HG02981 (cell line): ENCODE measurements around the gene PRSS36.
"Not testable (repeated sequence)": the region's sequence is repeated elsewhere in the genome, so short reads cannot be mapped to it uniquely, and the experiment has no call there.

ENCODE experiments used
- ATAC-seq: cut with Tn5 transposase; IDR thresholded peaks from one replicate; pipeline ENCODE4 v1.9.1; 2021; ENCODE audit warnings: mild to moderate bottlenecking, moderate library complexity; ENCODE audit not compliant: unreplicated experiment

Gene PRSS36

GRCh38 chr16:31149894-31150890, at the start of gene PRSS36:
Gene PRSS36, minus strand, starts transcription at chr16:31150066. Its CDS starts 31 bp downstream, at chr16:31150035.
- ATAC-seq, result no peak

GRCh38 chr16:31199430-31200041, 49.7 kb upstream of the PRSS36 start:
- no peak for ATAC-seq

GRCh38 chr16:31198207-31198882, 48.5 kb upstream of the PRSS36 start:
- ATAC-seq, result no peak

GRCh38 chr16:31196324-31197088, 46.6 kb upstream of the PRSS36 start:
- ATAC-seq, result no peak

GRCh38 chr16:31195861-31196260, 46.0 kb upstream of the PRSS36 start:
- not testable (repeated sequence) for ATAC-seq

GRCh38 chr16:31194898-31195297, 45.0 kb upstream of the PRSS36 start:
- no peak for ATAC-seq

- no peak for ATAC-seq
Measured at GRCh38 chr16:31193874-31194273, 44.0 kb upstream of the PRSS36 start.

- no peak for ATAC-seq
Measured at GRCh38 chr16:31192856-31193642, 43.2 kb upstream of the PRSS36 start.

GRCh38 chr16:31191697-31192428, 42.0 kb upstream of the PRSS36 start:
- ATAC-seq, result no peak

- ATAC-seq, result no peak
Measured at GRCh38 chr16:31190818-31191444, 41.1 kb upstream of the PRSS36 start.

- ATAC-seq, result no peak
Measured at GRCh38 chr16:31190061-31190460, 40.2 kb upstream of the PRSS36 start.

- no peak for ATAC-seq
Measured at GRCh38 chr16:31189412-31189778, 39.5 kb upstream of the PRSS36 start.

GRCh38 chr16:31188450-31189411, 38.9 kb upstream of the PRSS36 start:
- ATAC-seq, result no peak

GRCh38 chr16:31187808-31188189, 37.9 kb upstream of the PRSS36 start:
- ATAC-seq, result no peak

GRCh38 chr16:31186930-31187807, 37.3 kb upstream of the PRSS36 start:
- no peak for ATAC-seq

GRCh38 chr16:31186176-31186575, 36.3 kb upstream of the PRSS36 start:
- ATAC-seq, result no peak

GRCh38 chr16:31185339-31185738, 35.5 kb upstream of the PRSS36 start:
- ATAC-seq, result no peak
